GM12873 (cell line): ENCODE results near the gene C4orf17.

ENCODE experiments used
- CTCF ChIP-seq: IDR thresholded peaks from 2 replicates; pipeline ENCODE4 v1.5.1; 2012; ENCODE audit warnings: low read depth, mild to moderate bottlenecking, moderate library complexity, low read length, control low read depth; ENCODE audit not compliant: insufficient read depth; ENCODE audit errors: missing control alignments

Gene C4orf17

GRCh38 chr4:99573735-99574368, 63.0 kb downstream of the C4orf17 start:
- TF ChIP-seq CTCF: no peak

GRCh38 chr4:99574530-99575324, 63.9 kb downstream of the C4orf17 start, which contains the start of gene MTTP:
Gene MTTP (plus strand): TSS chr4:99574824. CDS start chr4:99574910, 86 bp downstream.
- no peak for TF ChIP-seq CTCF

GRCh38 chr4:99578714-99579113, 67.9 kb downstream of the C4orf17 start:
- no peak for TF ChIP-seq CTCF

GRCh38 chr4:99585516-99585915, 74.7 kb downstream of the C4orf17 start:
- TF ChIP-seq CTCF: no peak

GRCh38 chr4:99586322-99586721, 75.5 kb downstream of the C4orf17 start:
- no peak for TF ChIP-seq CTCF

- TF ChIP-seq CTCF: no peak
Measured at GRCh38 chr4:99586797-99587196, 76.0 kb downstream of the C4orf17 start.

GRCh38 chr4:99587309-99587708, 76.5 kb downstream of the C4orf17 start:
- no peak for TF ChIP-seq CTCF
